Gastrocnemius medialis (tissue), 4 donors: ENCODE results near the gene FFAR4.

Experiments
- CTCF ChIP-seq, 5 experiments: fragments of 450-650 bp in 3 of 5; fragments of 200-600 bp in 2 of 5; sonication (generic) in 2 of 5; IDR thresholded peaks in 4 of 5; conservative IDR thresholded peaks in 1 of 5; 1 replicate in 4 of 5; 2 replicates in 1 of 5; pipeline ENCODE4 v1.5.1; 2016 to 2019; ENCODE audit warnings: antibody characterized with exemption in 5 of 5, mild to moderate bottlenecking in 3 of 5, moderate library complexity in 3 of 5
- POLR2A ChIP-seq, 2 donors: fragments of 450-650 bp; IDR thresholded peaks; one replicate each; pipeline ENCODE4 v1.6.1; 2017; ENCODE audit warnings: antibody characterized with exemption in 2 of 2, mild to moderate bottlenecking in 2 of 2, moderate library complexity in 2 of 2

GRCh38 chr10:93620925-93621324 lies 54.5 kb downstream of the FFAR4 start:
- no peak for TF ChIP-seq CTCF (IDR thresholded peaks at IDR 0.05 in 4 of 5, conservative IDR thresholded peaks at IDR 0.05 in 1 of 5)
- no peak for TF ChIP-seq POLR2A (IDR thresholded peaks at IDR 0.05)
